Cardiac fibroblast (primary cell): ENCODE data around the gene FBXW2.

Experiments
- DNase-seq, 2 donors: peaks; one replicate each; pipeline versions ENCODE4 v3.0.0 to v3.0.0-alpha.2; 2010; ENCODE audit warnings: low read depth in 2 of 2
- H3K4me3 ChIP-seq, 2 donors: replicated peaks in 1 of 2; 1 replicate in 1 of 2; 2 replicates in 1 of 2; pipeline ENCODE4 v1.5.1; 2011; ENCODE audit warnings: low read depth in 2 of 2, low read length in 2 of 2, mild to moderate bottlenecking in 2 of 2, moderate library complexity in 1 of 2
- TF ChIP-seq, protein P1 (sequence below): IDR thresholded peaks from one replicate; pipeline ENCODE4 v1.5.1; 2011; ENCODE audit warnings: low read depth, mild to moderate bottlenecking, low read length, inconsistent platforms

Gene FBXW2

DNA sequence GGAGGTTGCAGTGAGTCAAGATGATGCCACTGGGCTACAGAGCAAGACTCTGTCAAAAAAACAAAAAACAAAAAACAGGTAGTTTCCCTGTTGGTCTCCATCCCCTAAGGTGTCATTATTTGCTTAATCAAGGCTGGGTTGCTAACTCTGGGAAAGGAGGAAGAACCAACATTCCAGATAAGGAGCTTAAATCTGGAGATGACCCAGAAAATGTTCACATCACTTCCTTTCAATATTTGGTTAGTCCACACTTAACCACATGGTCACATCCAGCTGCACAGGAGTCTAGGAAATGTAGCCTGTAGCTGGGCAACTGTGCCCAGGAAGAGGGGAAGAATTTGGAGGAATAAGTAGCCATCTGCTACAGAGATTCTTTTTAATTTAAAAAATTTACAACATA is 53.1 kb downstream of the FBXW2 start:
- TF ChIP-seq, protein P1, sequence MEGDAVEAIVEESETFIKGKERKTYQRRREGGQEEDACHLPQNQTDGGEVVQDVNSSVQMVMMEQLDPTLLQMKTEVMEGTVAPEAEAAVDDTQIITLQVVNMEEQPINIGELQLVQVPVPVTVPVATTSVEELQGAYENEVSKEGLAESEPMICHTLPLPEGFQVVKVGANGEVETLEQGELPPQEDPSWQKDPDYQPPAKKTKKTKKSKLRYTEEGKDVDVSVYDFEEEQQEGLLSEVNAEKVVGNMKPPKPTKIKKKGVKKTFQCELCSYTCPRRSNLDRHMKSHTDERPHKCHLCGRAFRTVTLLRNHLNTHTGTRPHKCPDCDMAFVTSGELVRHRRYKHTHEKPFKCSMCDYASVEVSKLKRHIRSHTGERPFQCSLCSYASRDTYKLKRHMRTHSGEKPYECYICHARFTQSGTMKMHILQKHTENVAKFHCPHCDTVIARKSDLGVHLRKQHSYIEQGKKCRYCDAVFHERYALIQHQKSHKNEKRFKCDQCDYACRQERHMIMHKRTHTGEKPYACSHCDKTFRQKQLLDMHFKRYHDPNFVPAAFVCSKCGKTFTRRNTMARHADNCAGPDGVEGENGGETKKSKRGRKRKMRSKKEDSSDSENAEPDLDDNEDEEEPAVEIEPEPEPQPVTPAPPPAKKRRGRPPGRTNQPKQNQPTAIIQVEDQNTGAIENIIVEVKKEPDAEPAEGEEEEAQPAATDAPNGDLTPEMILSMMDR: no peak

DNA sequence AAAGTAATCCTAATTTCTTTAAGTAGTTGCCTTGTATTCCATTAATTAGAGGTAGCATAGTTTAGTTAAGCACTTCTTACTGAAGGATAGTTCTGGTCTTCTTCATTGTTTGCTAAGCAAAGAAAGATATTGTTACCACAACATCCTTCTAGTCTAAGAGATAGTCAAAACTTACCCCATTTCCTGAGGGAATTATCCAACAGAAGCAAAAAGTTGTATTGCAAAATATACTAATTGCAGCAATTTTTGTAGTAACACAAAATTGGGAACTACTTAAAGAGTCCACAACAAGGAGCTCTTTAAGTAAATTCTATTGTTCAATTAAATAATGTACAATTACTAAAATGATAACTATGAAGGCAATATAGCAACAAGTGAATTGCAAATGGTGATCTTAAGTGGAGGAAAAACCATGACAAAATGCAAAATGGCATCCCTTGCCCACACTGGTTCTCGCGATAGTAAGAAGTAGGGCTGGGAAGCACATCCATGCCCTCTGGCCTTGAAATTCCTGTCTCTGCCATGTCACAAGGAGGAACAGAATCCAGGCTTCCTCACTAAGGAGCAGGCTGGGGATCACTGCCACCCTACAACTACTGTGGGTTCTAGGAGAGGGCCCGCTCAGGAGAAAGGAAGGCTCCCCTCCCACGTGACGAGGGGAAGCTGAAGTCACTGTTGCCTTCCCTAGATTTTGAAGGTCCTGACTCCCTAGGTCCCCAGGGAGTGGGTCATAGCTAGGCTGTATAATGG is 55.6 kb downstream of the FBXW2 start:
- TF ChIP-seq, protein P1: no peak
- no peak for DNase-seq

More for the DNA sequence above, 53.1 kb downstream of the FBXW2 start:
- H3K4me3 ChIP-seq: no peak overlapping the region
- DNase-seq: peak; percentile 27 to 59

DNA sequence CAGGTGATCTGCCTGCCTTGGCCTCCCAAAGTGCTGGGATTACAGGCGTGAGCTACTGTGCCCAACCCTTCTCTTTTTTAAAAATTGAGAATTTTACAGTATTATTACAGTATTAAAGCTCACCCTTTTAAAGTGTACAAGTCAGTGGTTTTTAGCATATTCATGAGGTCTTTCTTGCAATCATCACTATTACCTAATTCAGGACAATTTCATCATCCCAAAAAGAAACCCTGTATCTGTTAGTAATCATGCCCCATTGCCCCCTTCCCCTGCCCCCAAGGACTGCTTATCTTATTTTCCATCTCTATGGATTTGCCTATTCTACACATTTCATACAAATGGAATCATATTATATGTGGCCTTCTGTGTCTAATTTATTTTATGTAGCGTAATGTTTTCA is 56.3 kb downstream of the FBXW2 start:
- DNase-seq: no peak
- TF ChIP-seq, protein P1: no peak
- no peak overlapping the region for H3K4me3 ChIP-seq

More for the DNA sequence above, 55.6 kb downstream of the FBXW2 start:
- no peak overlapping the region for H3K4me3 ChIP-seq

DNA sequence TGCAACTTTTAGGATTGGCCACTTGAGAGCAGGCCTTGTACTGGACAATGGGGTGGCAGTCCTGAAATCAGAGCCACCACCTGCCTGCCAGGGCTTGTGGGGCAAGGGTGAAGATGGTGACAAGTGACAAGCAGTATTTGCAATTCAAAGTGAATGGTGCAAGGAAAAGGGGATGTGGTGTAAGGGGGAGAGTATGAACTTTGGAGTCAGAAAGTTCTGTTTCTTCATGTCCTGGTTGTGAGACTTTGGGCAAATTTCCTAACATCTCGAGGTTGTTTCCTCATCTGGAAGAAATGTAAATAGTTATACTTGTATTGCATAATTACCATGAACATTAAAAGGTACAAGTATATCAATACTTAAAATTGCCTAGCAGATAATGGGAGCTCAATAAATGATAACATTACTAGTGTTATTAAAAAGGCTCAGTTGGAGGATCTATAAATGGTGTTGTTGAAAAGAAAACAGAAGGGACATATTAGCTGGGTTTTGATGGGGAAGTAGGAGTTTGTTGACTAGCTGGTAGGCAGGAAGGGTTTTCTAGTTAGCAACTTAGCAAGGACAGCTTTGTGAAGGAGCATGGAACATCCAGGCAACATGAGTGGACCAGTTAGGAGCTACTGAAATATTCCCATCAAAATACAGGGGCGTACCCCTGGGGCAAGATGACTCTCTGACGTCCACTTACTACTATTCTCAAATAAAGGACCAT is 57.6 kb downstream of the FBXW2 start:
- H3K4me3 ChIP-seq: no peak overlapping the region
- DNase-seq: peak; percentile 78 to 79
- TF ChIP-seq, protein P1: no peak

DNA sequence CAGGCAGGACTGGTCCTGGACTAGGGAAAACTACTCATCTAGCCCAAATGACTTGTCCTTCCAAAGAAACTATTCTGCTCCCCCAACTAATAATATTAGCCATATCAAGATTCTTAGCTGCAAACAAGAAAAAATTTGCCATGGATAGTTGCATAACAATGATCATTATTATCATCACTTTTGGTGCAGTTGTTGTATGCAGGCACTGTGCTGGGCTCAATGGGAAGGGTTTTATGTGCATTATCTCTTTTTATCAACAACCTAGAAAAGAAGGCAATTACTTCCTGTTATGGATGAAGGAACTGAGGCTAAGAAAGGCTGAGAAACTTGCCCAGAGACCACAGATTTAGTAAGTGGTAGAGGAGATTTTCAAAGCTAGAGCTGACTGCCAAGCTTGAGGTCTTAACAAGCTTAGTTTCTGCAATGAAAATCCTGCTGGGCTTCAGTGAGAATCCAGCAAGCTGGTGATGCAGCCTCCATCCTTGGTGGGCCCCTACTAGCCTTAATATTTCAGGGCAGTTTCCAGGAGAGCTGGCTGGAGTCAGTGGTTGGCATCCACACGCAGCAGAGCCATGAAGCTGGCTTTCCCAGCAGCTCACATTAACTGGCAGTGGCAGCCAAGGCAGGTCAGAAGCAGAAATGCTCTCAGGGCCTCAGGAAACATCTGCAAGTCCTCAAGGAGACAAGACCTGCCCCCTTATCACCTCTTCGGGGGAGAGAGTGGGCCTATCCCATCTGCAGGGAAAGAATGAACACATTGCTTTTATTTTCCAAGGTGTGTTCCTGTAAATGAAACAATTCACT is 58.4 kb downstream of the FBXW2 start:
- H3K4me3 ChIP-seq: no peak overlapping the region
- DNase-seq: peak in 1 of 2 donors; percentile 77
- TF ChIP-seq, protein P1: no peak

DNA sequence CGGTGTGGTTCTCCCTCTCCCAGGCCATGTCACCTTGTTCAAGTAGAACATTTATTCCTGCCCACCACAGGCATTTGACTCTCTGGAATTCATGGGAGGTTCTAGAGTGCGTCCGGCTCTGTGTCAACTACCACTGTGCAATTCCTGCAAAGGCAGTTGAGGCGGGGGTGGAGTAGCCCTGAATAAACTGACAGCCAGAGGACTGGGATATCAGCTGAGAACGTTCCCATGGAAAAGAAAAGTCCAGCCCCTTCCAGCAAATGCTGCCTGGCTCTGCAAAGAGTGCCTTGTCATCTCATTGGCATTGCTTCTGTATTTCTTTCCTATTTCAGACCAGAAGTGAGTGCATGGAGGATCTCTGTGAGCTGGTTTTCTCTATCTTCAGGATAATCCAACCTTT is 60.0 kb downstream of the FBXW2 start:
- peak; percentile 38 to 93 for DNase-seq
- TF ChIP-seq, protein P1: no peak
- H3K4me3 ChIP-seq: no peak overlapping the region
